SU-DHL-6 (cell line): ENCODE measurements around the gene TMEM97.

Experiments used
- H2AFZ ChIP-seq: fragments of 200-600 bp; sonication (generic); 2 replicates; pipeline ENCODE4 v1.6.1; 2014; ENCODE audit warnings: low read depth, mild to moderate bottlenecking, moderate library complexity, mixed read lengths, antibody characterized with exemption, low read length; ENCODE audit not compliant: severe bottlenecking
- H3F3A ChIP-seq: fragments of 200-600 bp; shearing (Covaris generic); 2 replicates; pipeline ENCODE4 v1.6.0; 2016; ENCODE audit warnings: antibody characterized with exemption, mild to moderate bottlenecking; ENCODE audit not compliant: insufficient read depth
- H3K27ac ChIP-seq: fragments of 200-600 bp; sonication (generic); 2 replicates; pipeline ENCODE4 v1.5.1; 2016; ENCODE audit warnings: low read depth, mild to moderate bottlenecking, low read length, moderate library complexity, mixed read lengths
- H3K27me3 ChIP-seq: fragments of 200-600 bp; sonication (generic), shearing (Covaris generic); 2 replicates; pipeline ENCODE4 v1.6.0; 2014; ENCODE audit warnings: mild to moderate bottlenecking, low read length
- H3K36me3 ChIP-seq: fragments of 200-600 bp; sonication (generic); 2 replicates; pipeline ENCODE4 v1.6.1; 2014; ENCODE audit warnings: mild to moderate bottlenecking, low read length, mixed read lengths
- H3K4me2 ChIP-seq: fragments of 300-600, 200-600 bp; shearing (Covaris generic), sonication (generic); 2 replicates; pipeline ENCODE4 v1.6.0; 2014; ENCODE audit warnings: low read length, low read depth, mild to moderate bottlenecking; ENCODE audit not compliant: poor library complexity, severe bottlenecking
- H3K4me3 ChIP-seq: fragments of 200-600 bp; sonication (generic); 2 replicates; pipeline ENCODE4 v1.5.1; 2014; ENCODE audit warnings: antibody characterized with exemption, low read length, mild to moderate bottlenecking, mixed read lengths; ENCODE audit not compliant: insufficient read depth, poor library complexity, severe bottlenecking
- H3K79me2 ChIP-seq: fragments of 200-600 bp; sonication (generic); 2 replicates; pipeline ENCODE4 v1.6.1; 2014; ENCODE audit warnings: mild to moderate bottlenecking, low read length, moderate library complexity; ENCODE audit not compliant: insufficient read depth
- H3K9ac ChIP-seq: fragments of 200-600 bp; sonication (generic); 2 replicates; pipeline ENCODE4 v1.7.0; 2014; ENCODE audit warnings: mild to moderate bottlenecking, low read length
- H3K9me2 ChIP-seq: fragments of 200-600 bp; sonication (generic); replicated peaks from 2 replicates; pipeline ENCODE4 v1.6.1; 2014; ENCODE audit warnings: low read length; ENCODE audit not compliant: insufficient read depth
- H3K9me3 ChIP-seq: fragments of 200-600 bp; sonication (generic); 2 replicates; pipeline ENCODE4 v1.6.1; 2014; ENCODE audit warnings: low read length, mixed read lengths; ENCODE audit not compliant: insufficient read depth
- H4K20me1 ChIP-seq: fragments of 200-600 bp; sonication (generic); 2 replicates; pipeline ENCODE4 v1.6.1; 2014; ENCODE audit warnings: low read depth, mild to moderate bottlenecking, antibody characterized with exemption, low read length, moderate library complexity, mixed read lengths
- EZH2phosphoT487 ChIP-seq: fragments of 200-600 bp; sonication (generic), shearing (Covaris generic); conservative IDR thresholded peaks from 2 replicates; pipeline ENCODE4 v1.6.1; 2018; ENCODE audit warnings: mild to moderate bottlenecking, antibody characterized with exemption, low read length, moderate library complexity, mixed read lengths
- TF ChIP-seq, protein P1 (sequence below): fragments of 200-600 bp; sonication (generic); IDR thresholded peaks from one replicate; pipeline ENCODE4 v1.5.1; 2017; ENCODE audit warnings: antibody characterized with exemption, mild to moderate bottlenecking, low read length, moderate library complexity; ENCODE audit not compliant: insufficient read depth, poor library complexity, severe bottlenecking

TMEM97 gene

DNA sequence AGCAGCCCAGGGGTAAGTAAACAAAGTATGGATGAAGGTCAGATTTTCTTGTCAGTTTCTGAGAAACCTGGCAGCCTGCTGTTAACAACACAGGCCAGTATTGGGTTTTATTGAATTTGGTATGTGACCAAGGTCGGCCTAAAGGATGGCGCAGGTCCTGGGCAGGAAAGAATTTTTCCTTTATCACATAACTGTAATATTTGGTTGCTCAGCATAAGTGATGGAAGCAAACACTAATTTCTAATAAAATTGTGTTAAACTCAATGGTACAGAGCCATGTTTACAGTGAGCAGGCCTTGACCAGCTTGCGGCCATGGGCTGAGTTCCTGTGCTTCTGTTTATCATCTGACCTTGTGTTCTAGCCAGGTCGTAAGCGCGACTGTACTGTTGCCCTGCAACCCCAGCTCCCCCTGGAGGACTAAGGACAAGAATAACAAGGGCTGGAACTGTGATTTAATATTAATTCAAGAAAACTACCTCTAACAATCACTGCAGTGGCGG is 27.8 kb downstream of the TMEM97 start:
- H2AFZ ChIP-seq, result no peak overlapping the region
- H3K4me2 ChIP-seq, result no peak overlapping the region

DNA sequence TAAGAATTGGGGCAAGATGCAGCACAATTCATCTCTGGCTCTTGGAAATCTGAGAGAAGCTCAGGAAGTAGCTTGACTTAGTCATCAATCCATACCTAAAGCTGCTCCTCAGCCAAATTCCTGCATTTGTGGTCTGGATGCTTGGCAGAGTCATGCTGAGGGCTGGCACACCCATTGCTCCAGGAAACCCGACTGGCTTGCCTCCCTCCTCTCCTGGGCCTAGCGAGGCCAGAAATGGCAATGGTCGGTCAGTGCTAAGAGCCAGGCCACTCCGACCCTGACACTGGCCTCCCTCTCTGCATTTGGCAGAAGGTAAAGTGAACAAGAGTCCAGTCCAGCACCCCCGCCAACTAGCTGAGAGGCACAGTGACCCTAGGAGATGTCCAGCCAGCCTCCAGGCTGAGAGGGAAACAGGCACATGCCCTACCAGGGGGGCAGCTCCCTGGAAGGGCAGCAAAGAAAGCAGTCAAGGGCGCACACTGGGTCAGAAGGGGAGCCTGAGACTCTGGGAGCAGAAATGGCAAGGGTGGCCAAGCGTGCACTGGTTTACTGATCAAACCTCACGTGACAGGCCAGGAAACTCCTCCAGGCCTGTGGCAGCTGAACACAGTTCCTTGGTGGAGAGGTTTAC is 28.4 kb downstream of the TMEM97 start:
- Histone ChIP-seq H3K9ac (no peak overlapping the region), H3K9me3 (no peaks in the 10 kb centered on the region), H3K4me2 (no peak overlapping the region), H3K27ac (no peak overlapping the region), H4K20me1 (no peaks in the 10 kb centered on the region), H3F3A (no peaks in the 10 kb centered on the region), H3K9me2 (no peaks in the 10 kb centered on the region), H3K36me3 (peaks cover 3% of the 10 kb centered on the region; the same call in 1 of the 2 replicates), H3K4me3 (no peak overlapping the region), H3K79me2 (no peaks in the 10 kb centered on the region), H3K27me3 (no peaks in the 10 kb centered on the region), H2AFZ (no peak overlapping the region)
- TF ChIP-seq, protein P1, sequence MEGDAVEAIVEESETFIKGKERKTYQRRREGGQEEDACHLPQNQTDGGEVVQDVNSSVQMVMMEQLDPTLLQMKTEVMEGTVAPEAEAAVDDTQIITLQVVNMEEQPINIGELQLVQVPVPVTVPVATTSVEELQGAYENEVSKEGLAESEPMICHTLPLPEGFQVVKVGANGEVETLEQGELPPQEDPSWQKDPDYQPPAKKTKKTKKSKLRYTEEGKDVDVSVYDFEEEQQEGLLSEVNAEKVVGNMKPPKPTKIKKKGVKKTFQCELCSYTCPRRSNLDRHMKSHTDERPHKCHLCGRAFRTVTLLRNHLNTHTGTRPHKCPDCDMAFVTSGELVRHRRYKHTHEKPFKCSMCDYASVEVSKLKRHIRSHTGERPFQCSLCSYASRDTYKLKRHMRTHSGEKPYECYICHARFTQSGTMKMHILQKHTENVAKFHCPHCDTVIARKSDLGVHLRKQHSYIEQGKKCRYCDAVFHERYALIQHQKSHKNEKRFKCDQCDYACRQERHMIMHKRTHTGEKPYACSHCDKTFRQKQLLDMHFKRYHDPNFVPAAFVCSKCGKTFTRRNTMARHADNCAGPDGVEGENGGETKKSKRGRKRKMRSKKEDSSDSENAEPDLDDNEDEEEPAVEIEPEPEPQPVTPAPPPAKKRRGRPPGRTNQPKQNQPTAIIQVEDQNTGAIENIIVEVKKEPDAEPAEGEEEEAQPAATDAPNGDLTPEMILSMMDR, result no peak

More for the DNA sequence above, 27.8 kb downstream of the TMEM97 start:
- no peaks in the 10 kb centered on the region for H3K79me2 ChIP-seq
- H3K36me3 ChIP-seq, result peaks cover 1% of the 10 kb centered on the region; the same call in 1 of the 2 replicates
- TF ChIP-seq, protein P1, result no peak
- no peak for TF ChIP-seq EZH2phosphoT487
- H3F3A ChIP-seq, result no peaks in the 10 kb centered on the region
- no peaks in the 10 kb centered on the region for H3K9me3 ChIP-seq
- H4K20me1 ChIP-seq, result no peaks in the 10 kb centered on the region
- no peak overlapping the region for H3K27ac ChIP-seq
- H3K27me3 ChIP-seq, result no peaks in the 10 kb centered on the region
- H3K9me2 ChIP-seq, result no peaks in the 10 kb centered on the region
- no peak overlapping the region for H3K4me3 ChIP-seq
- H3K9ac ChIP-seq, result no peak overlapping the region

DNA sequence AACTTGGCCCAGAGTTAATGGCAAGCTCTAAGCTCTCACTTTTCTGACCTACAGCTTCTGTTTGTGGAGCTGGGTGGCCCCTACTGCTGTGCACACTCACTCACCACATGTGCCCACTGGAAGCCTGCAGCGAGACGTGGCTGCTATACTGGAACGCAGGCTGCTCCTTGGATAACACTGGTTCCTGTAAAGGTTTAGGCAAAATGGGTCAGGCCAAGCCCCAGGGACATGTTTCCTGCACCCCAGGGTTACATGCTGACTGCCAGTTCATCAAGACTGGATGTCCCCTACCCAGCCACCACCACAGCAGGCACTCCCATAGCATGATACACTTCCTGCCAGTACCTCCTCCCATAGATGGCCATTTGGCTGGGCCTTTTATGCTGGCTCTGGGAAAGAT is 30.0 kb downstream of the TMEM97 start:
- Histone ChIP-seq H3K4me2 (no peak overlapping the region), H3K9me2 (no peaks in the 10 kb centered on the region)
- TF ChIP-seq, protein P1, result no peak
- no peak for TF ChIP-seq EZH2phosphoT487

More for the DNA sequence above, 30.0 kb downstream of the TMEM97 start:
- no peak overlapping the region for H2AFZ ChIP-seq
- no peaks in the 10 kb centered on the region for H4K20me1 ChIP-seq
- H3K9me3 ChIP-seq, result no peaks in the 10 kb centered on the region
- H3K4me3 ChIP-seq, result no peak overlapping the region
- H3K36me3 ChIP-seq, result peaks cover 3% of the 10 kb centered on the region; the same call in 1 of the 2 replicates
- no peak overlapping the region for H3K9ac ChIP-seq
- H3F3A ChIP-seq, result no peaks in the 10 kb centered on the region
- H3K79me2 ChIP-seq, result no peaks in the 10 kb centered on the region
- H3K27ac ChIP-seq, result no peak overlapping the region
- H3K27me3 ChIP-seq, result no peaks in the 10 kb centered on the region
